Trophoblast cell (in vitro differentiated cells and primary cell): ENCODE results near the gene FAM184B.

Source experiments
- DNase-seq, 2 donors: peaks; one replicate each; pipeline ENCODE4 v3.0.0-alpha.2; 2016
- H2AFZ ChIP-seq: 2 replicates; pipeline ENCODE4 v1.6.1; 2013; ENCODE audit warnings: low read length, moderate library complexity, mild to moderate bottlenecking; ENCODE audit not compliant: insufficient read depth, poor library complexity
- H2AK5ac ChIP-seq: 2 replicates; pipeline ENCODE4 v1.6.1; 2013; ENCODE audit warnings: mild to moderate bottlenecking, low read length
- H2BK120ac ChIP-seq: 2 replicates; pipeline ENCODE4 v1.6.1; 2013; ENCODE audit warnings: low read length, mild to moderate bottlenecking, moderate library complexity; ENCODE audit not compliant: insufficient read depth, poor library complexity
- H2BK12ac ChIP-seq: 2 replicates; pipeline ENCODE4 v1.6.1; 2013; ENCODE audit warnings: mild to moderate bottlenecking, low read length, moderate library complexity
- H2BK5ac ChIP-seq: 2 replicates; pipeline ENCODE4 v1.6.1; 2013; ENCODE audit warnings: low read length, low read depth, moderate library complexity, mild to moderate bottlenecking; ENCODE audit not compliant: poor library complexity
- H3K14ac ChIP-seq: 2 replicates; pipeline ENCODE4 v1.6.1; 2013; ENCODE audit warnings: mild to moderate bottlenecking, low read length
- H3K18ac ChIP-seq: 2 replicates; pipeline ENCODE4 v1.6.1; 2013; ENCODE audit warnings: mild to moderate bottlenecking, low read length
- H3K23ac ChIP-seq: 2 replicates; pipeline ENCODE4 v1.6.1; 2013; ENCODE audit warnings: low read length
- H3K27ac ChIP-seq: 2 replicates; pipeline ENCODE4 v1.5.1; 2013; ENCODE audit warnings: low read depth, mild to moderate bottlenecking, inconsistent platforms, low read length, moderate library complexity
- H3K27me3 ChIP-seq: 2 replicates; pipeline ENCODE4 v1.6.1; 2013; ENCODE audit warnings: inconsistent platforms, mild to moderate bottlenecking, low read length, moderate library complexity; ENCODE audit not compliant: insufficient read depth
- H3K36me3 ChIP-seq, 2 experiments: 1 replicate in 1 of 2; 2 replicates in 1 of 2; pipeline ENCODE4 v1.6.1; 2013; ENCODE audit warnings: low read length in 2 of 2, mild to moderate bottlenecking in 2 of 2, moderate library complexity in 1 of 2; ENCODE audit not compliant: insufficient read depth in 2 of 2, control insufficient read depth in 1 of 2
- H3K4ac ChIP-seq: 2 replicates; pipeline ENCODE4 v1.6.1; 2013; ENCODE audit warnings: low read depth, mild to moderate bottlenecking, low read length, moderate library complexity
- H3K4me1 ChIP-seq, 2 experiments: 1 replicate in 1 of 2; 2 replicates in 1 of 2; pipeline ENCODE4 v1.6.1; 2013; ENCODE audit warnings: low read length in 2 of 2, mild to moderate bottlenecking in 2 of 2, moderate library complexity in 1 of 2; ENCODE audit not compliant: insufficient read depth in 2 of 2, control insufficient read depth in 1 of 2
- H3K4me2 ChIP-seq: 2 replicates; pipeline ENCODE4 v1.6.1; 2013; ENCODE audit warnings: inconsistent platforms, mild to moderate bottlenecking, low read length, moderate library complexity
- H3K4me3 ChIP-seq: 2 replicates; pipeline ENCODE4 v1.5.1; 2013; ENCODE audit warnings: mild to moderate bottlenecking, low read depth, low read length, inconsistent platforms
- H3K79me1 ChIP-seq: one replicate; pipeline ENCODE4 v1.6.1; 2013; ENCODE audit warnings: low read length
- H3K79me2 ChIP-seq: 2 replicates; pipeline ENCODE4 v1.6.1; 2013; ENCODE audit warnings: low read length, mild to moderate bottlenecking; ENCODE audit not compliant: control insufficient read depth, insufficient read depth, poor library complexity
- H3K9ac ChIP-seq: 2 replicates; pipeline ENCODE4 v1.6.1; 2013; ENCODE audit warnings: mild to moderate bottlenecking, low read length
- H3K9me3 ChIP-seq: 2 replicates; pipeline ENCODE4 v1.6.1; 2013; ENCODE audit warnings: low read depth, mild to moderate bottlenecking, control low read depth, inconsistent platforms, low read length; ENCODE audit not compliant: insufficient read depth
- H4K12ac ChIP-seq: 2 replicates; pipeline ENCODE4 v1.6.1; 2013; ENCODE audit warnings: low read depth, mild to moderate bottlenecking, low read length, moderate library complexity
- H4K8ac ChIP-seq: 2 replicates; pipeline ENCODE4 v1.6.1; 2013; ENCODE audit warnings: low read depth, mild to moderate bottlenecking, low read length, moderate library complexity
- H4K91ac ChIP-seq: one replicate; pipeline ENCODE4 v1.6.1; 2013; ENCODE audit warnings: low read depth, mild to moderate bottlenecking, low read length, moderate library complexity
- WGBS: extraction: QIAGEN DNeasy Blood & Tissue Kit; methylation state at CpG from one replicate; pipeline ENCODE4 v1.1.7; 2013; ENCODE audit warnings: missing lambda C conversion rate; ENCODE audit not compliant: insufficient read length, insufficient coverage; ENCODE audit errors: extremely low coverage; 5-methylcytosine and 5-hydroxymethylcytosine counted together

The FAM184B gene

GRCh38 chr4:17773135-17773698 is 8.2 kb downstream of the FAM184B start:
- Histone ChIP-seq H4K91ac (no peak overlapping the region), H4K8ac (no peak overlapping the region), H3K4me2 (no peak overlapping the region), H3K18ac (no peak overlapping the region), H3K79me1 (no peaks in the 10 kb centered on the region), H2BK12ac (no peak overlapping the region), H2AFZ (no peak overlapping the region), H3K9ac (no peak overlapping the region), H2BK5ac (no peak overlapping the region), H3K36me3 (no peaks in the 10 kb centered on the region), H3K9me3 (no peaks in the 10 kb centered on the region), H3K4ac (no peak overlapping the region), H3K4me3 (no peak overlapping the region), H2AK5ac (no peak overlapping the region), H4K12ac (no peak overlapping the region), H2BK120ac (no peak overlapping the region), H3K4me1 (no peaks in the 10 kb centered on the region), H3K23ac (no peak overlapping the region), H3K27me3 (no peaks in the 10 kb centered on the region), H3K27ac (no peak overlapping the region), H3K79me2 (no peaks in the 10 kb centered on the region), H3K14ac (no peak overlapping the region)
- DNase-seq = no peak
- no CpG with 5 or more reads among the region's 10 CpGs for WGBS

GRCh38 chr4:17771284-17771908 is 10.0 kb downstream of the FAM184B start:
- no peak overlapping the region for H4K91ac ChIP-seq
- H2BK5ac ChIP-seq = no peak overlapping the region

DNA sequence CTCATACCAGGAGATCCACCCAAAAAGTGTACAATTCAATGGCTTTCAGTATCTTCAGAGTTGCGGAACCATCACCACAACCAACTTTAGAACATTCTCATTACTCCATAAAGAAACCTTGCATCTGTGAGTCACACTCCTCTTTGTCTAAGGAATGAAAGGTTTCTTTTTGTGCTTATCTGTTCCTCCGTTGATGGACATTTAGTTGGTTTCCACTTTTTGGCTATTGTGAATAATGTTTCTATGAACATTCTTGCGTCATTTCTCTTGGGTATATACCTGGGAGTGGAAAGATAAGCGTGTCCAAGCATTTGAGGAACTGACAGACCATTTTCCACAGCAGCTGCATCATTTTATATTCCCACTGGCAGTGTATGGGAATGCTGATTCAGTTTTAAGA is 10.6 kb downstream of the FAM184B start:
- Histone ChIP-seq H4K12ac (no peak overlapping the region), H3K9me3 (peaks cover 6% of the 10 kb centered on the region), H2AFZ (no peak overlapping the region), H4K91ac (no peak overlapping the region), H3K27ac (no peak overlapping the region), H3K79me1 (no peaks in the 10 kb centered on the region), H3K9ac (no peak overlapping the region), H2BK120ac (no peak overlapping the region), H3K14ac (no peak overlapping the region), H3K4me2 (no peak overlapping the region), H4K8ac (no peak overlapping the region), H2BK5ac (no peak overlapping the region), H3K36me3 (no peaks in the 10 kb centered on the region), H3K4me3 (no peak overlapping the region), H3K27me3 (no peaks in the 10 kb centered on the region), H3K23ac (no peak overlapping the region), H3K79me2 (no peaks in the 10 kb centered on the region), H3K4me1 (no peaks in the 10 kb centered on the region), H2AK5ac (no peak overlapping the region), H3K18ac (no peak overlapping the region), H3K4ac (no peak overlapping the region), H2BK12ac (no peak overlapping the region)
- DNase-seq = no peak
- WGBS = no CpG with 5 or more reads among the region's 4 CpGs

More at GRCh38 chr4:17771284-17771908, 10.0 kb downstream of the FAM184B start:
- Histone ChIP-seq H3K14ac (no peak overlapping the region), H3K9ac (no peak overlapping the region), H3K27ac (no peak overlapping the region), H3K4ac (no peak overlapping the region), H3K18ac (no peak overlapping the region), H3K79me2 (no peaks in the 10 kb centered on the region), H3K4me1 (no peaks in the 10 kb centered on the region), H2BK120ac (no peak overlapping the region), H4K8ac (no peak overlapping the region), H3K4me2 (no peak overlapping the region), H3K36me3 (no peaks in the 10 kb centered on the region), H3K9me3 (peaks cover 6% of the 10 kb centered on the region), H3K4me3 (no peak overlapping the region), H3K23ac (no peak overlapping the region), H2BK12ac (no peak overlapping the region), H2AK5ac (no peak overlapping the region), H2AFZ (no peak overlapping the region), H3K27me3 (no peaks in the 10 kb centered on the region), H3K79me1 (no peaks in the 10 kb centered on the region), H4K12ac (no peak overlapping the region)
- no peak for DNase-seq
- no CpG with 5 or more reads among the region's 8 CpGs for WGBS

DNA sequence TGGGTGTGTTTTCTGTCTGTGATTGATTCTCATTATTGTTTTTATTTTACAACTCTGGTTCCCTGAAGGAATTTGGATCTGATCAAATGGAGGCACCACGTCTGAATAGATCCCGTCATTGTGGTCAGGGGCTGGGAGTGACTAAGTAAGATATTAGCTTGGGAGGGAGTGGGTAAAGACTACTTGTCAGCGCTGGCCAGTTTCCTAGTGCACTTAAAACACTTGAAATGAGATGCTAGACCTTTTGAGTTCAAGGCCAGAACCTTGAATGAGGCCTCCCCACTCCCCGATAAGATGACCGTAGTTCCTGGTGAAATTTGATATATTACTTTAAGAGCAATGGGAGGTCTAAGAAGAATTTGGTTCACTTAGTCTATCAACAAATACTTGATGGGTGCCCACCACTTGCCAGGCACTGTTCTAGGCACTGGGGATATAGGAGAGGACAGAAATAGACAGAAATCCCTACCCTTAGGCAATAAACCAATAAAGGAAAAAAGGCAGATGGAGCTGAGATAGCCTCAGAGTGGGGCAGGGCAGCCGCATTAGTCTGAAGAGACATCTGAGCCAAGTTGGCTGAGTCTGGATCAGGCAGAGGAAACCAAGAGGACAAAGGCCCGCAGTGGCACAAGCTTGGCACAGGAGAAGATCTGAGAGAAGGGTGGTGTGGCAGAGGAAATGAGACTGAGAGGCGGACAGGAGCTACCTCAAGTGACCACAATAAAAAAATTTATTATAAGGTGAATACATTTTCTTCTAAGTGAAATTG is 11.8 kb downstream of the FAM184B start:
- Histone ChIP-seq H2BK12ac (no peak overlapping the region), H3K27ac (no peak overlapping the region), H3K14ac (no peak overlapping the region), H4K8ac (no peak overlapping the region), H2AK5ac (no peak overlapping the region), H2AFZ (no peak overlapping the region), H3K4me1 (no peaks in the 10 kb centered on the region), H3K4me3 (no peak overlapping the region), H2BK5ac (no peak overlapping the region), H4K91ac (no peak overlapping the region), H3K18ac (no peak overlapping the region), H3K79me2 (no peaks in the 10 kb centered on the region), H4K12ac (no peak overlapping the region), H2BK120ac (no peak overlapping the region), H3K23ac (no peak overlapping the region), H3K9ac (no peak overlapping the region), H3K79me1 (no peaks in the 10 kb centered on the region), H3K27me3 (no peaks in the 10 kb centered on the region), H3K36me3 (no peaks in the 10 kb centered on the region), H3K4me2 (no peak overlapping the region), H3K9me3 (peaks cover 6% of the 10 kb centered on the region), H3K4ac (no peak overlapping the region)
- no CpG with 5 or more reads among the region's 8 CpGs for WGBS
- DNase-seq = no peak
